Thyroid gland (tissue), 4 donors: ENCODE measurements around the gene TICRR. TPM values are rescaled to one million over a fixed set of nuclear protein-coding genes. Genes with fewer than 3 reads are reported as not detected.

Experiments used
- DNase-seq, 2 donors: peaks; one replicate each; pipeline ENCODE4 v3.0.0-alpha.2; 2019
- H3K27ac ChIP-seq, 3 donors: fragments of 200-600 bp; sonication (generic); 1 replicate in 2 of 3; 2 replicates in 1 of 3; pipeline ENCODE4 v1.5.1; 2016 to 2019; ENCODE audit warnings: mild to moderate bottlenecking in 1 of 3, moderate library complexity in 1 of 3
- H3K27me3 ChIP-seq: fragments of 200-600 bp; sonication (generic); one replicate; pipeline ENCODE4 v1.5.1; 2019
- H3K36me3 ChIP-seq, 2 donors: fragments of 200-600 bp; sonication (generic); one replicate each; pipeline ENCODE4 v1.5.1; 2016 to 2019
- H3K4me1 ChIP-seq, 2 donors: fragments of 200-600 bp; sonication (generic); one replicate each; pipeline ENCODE4 v1.5.1; 2017 to 2019
- H3K4me3 ChIP-seq, 3 donors: fragments of 200-600 bp; sonication (generic); replicated peaks in 1 of 3; 1 replicate in 2 of 3; 2 replicates in 1 of 3; pipeline ENCODE4 v1.5.1; 2016; ENCODE audit warnings: mild to moderate bottlenecking in 1 of 3
- H3K9me3 ChIP-seq: fragments of 200-600 bp; sonication (generic); one replicate; pipeline ENCODE4 v1.5.1; 2017
- CTCF ChIP-seq, 6 experiments: fragments of 200-600 bp in 3 of 6; fragments of 450-650 bp in 3 of 6; sonication (generic) in 3 of 6; IDR thresholded peaks; one replicate each; pipeline ENCODE4 v1.5.1; 2016 to 2019; ENCODE audit warnings: antibody characterized with exemption in 6 of 6, mild to moderate bottlenecking in 2 of 6, inconsistent platforms in 1 of 6, moderate library complexity in 1 of 6
- POLR2A ChIP-seq, 2 donors: fragments of 450-650 bp; IDR thresholded peaks; one replicate each; pipeline ENCODE4 v1.6.1; 2017; ENCODE audit warnings: antibody characterized with exemption in 2 of 2, mild to moderate bottlenecking in 2 of 2, moderate library complexity in 1 of 2
- WGBS, 2 donors: methylation state at CpG; one replicate each; pipeline ENCODE4 v1.1.5; 2017; 5-methylcytosine and 5-hydroxymethylcytosine counted together
- intact Hi-C: fragments of 100-400 bp; cut with DNase I; formaldehyde crosslinking; loops from one replicate; pipeline ENCODE4 v1.15.1; 2023
- total RNA-seq, 4 donors: library from RNA; depleted of rRNA; stranded (reverse); fragments of >200 nt; gene quantifications; one replicate each; pipeline ENCODE4 v1.2.3, GENCODE V29; 2016

Gene TICRR
- total RNA-seq, 4 donors from 2014 or later, result under 0.01 to 0.21 TPM; not detected in 2

- TF ChIP-seq CTCF (IDR thresholded peaks at IDR 0.05), result no peak
- TF ChIP-seq POLR2A (IDR thresholded peaks at IDR 0.05), result no peak
- DNase-seq, result no peak
- peaks cover 21 to 46% of the 10 kb centered on the region in 2 donors for H3K36me3 ChIP-seq
- 93 to 96% methylated on average over 26 to 27 of the region's 30 CpGs for WGBS, 2 donors
- H3K27ac ChIP-seq, result no peak overlapping the region
- no peaks in the 10 kb centered on the region for H3K4me1 ChIP-seq
- H3K27me3 ChIP-seq, result no peaks in the 10 kb centered on the region
- no peaks in the 10 kb centered on the region for H3K9me3 ChIP-seq
- intact Hi-C loops, result no loop called here
- H3K4me3 ChIP-seq, result no peak overlapping the region
Measured at GRCh38 chr15:89628806-89629715, 53.8 kb downstream of the TICRR start.

GRCh38 chr15:89629829-89630228, 54.6 kb downstream of the TICRR start:
- DNase-seq, result no peak
- Histone ChIP-seq H3K27me3 (no peaks in the 10 kb centered on the region), H3K36me3 (peaks cover 21 to 46% of the 10 kb centered on the region in 2 donors), H3K4me3 (no peak overlapping the region), H3K27ac (no peak overlapping the region), H3K4me1 (no peaks in the 10 kb centered on the region), H3K9me3 (no peaks in the 10 kb centered on the region)
- intact Hi-C loops, result no loop called here
- TF ChIP-seq CTCF (IDR thresholded peaks at IDR 0.05), result no peak
- WGBS, 2 donors, result 95 to 100% methylated on average over 4 to 5 of the region's 5 CpGs

- no peaks in the 10 kb centered on the region for H3K27me3 ChIP-seq
- no peak overlapping the region for H3K4me3 ChIP-seq
- 88 to 97% methylated on average over 9 to 11 of the region's 14 CpGs for WGBS, 2 donors
- no peaks in the 10 kb centered on the region for H3K4me1 ChIP-seq
- H3K9me3 ChIP-seq, result no peaks in the 10 kb centered on the region
- peaks cover 21 to 46% of the 10 kb centered on the region in 2 donors for H3K36me3 ChIP-seq
- H3K27ac ChIP-seq, result no peak overlapping the region
- no peak for TF ChIP-seq CTCF (IDR thresholded peaks at IDR 0.05)
- TF ChIP-seq POLR2A (IDR thresholded peaks at IDR 0.05), result no peak
- intact Hi-C loops, result no loop called here
- DNase-seq, result no peak
Measured at GRCh38 chr15:89630260-89630659, 55.0 kb downstream of the TICRR start.

- Histone ChIP-seq H3K27ac (no peak overlapping the region), H3K9me3 (no peaks in the 10 kb centered on the region), H3K4me3 (no peak overlapping the region), H3K27me3 (no peaks in the 10 kb centered on the region), H3K4me1 (no peaks in the 10 kb centered on the region), H3K36me3 (peaks cover 21 to 46% of the 10 kb centered on the region in 2 donors)
- intact Hi-C loops, result no loop called here
- DNase-seq, result no peak
- TF ChIP-seq POLR2A (IDR thresholded peaks at IDR 0.05), result no peak
- TF ChIP-seq CTCF (IDR thresholded peaks at IDR 0.05), result no peak
- 91 to 95% methylated on average over 26 to 27 of the region's 30 CpGs for WGBS, 2 donors
Measured at GRCh38 chr15:89630974-89631901, 56.0 kb downstream of the TICRR start.
